ENCODE data around the gene FOXI2.

- TF ChIP-seq CTCF (conservative IDR thresholded peaks at IDR 0.05; ENCODE audit: low read length), result no peak
- TF ChIP-seq EZH2phosphoT487 (IDR thresholded peaks at IDR 0.05; ENCODE audit: borderline replicate concordance), result no peak
Measured at GRCh38 chr10:127699311-127699710, 37.7 kb upstream of the FOXI2 start.

Measured in Loucy (cell line).